ENCODE data around the gene ATXN1L. TPM values are rescaled to one million over a fixed set of nuclear protein-coding genes. Genes with fewer than 3 reads are reported as not detected.

Gene ATXN1L
- total RNA-seq, 4 donors from 2014 or later: 15.8 to 22.6 (median 19.4) TPM

- DNase-seq: no peak
- no peak for ATAC-seq
- intact Hi-C loops (cut with DNase I; ENCODE audit: low total_unique reads): no loop called here
- in situ Hi-C loops (cut with MboI; ENCODE audit: low sequenced_read_pairs in 4 of 4): no loop called here
- H3K36me3 ChIP-seq: peaks cover 0 to 12% of the 10 kb centered on the region in 2 donors
- H3K27me3 ChIP-seq: no peaks in the 10 kb centered on the region
- no peaks in the 10 kb centered on the region for H3K4me1 ChIP-seq
- H3K4me3 ChIP-seq: no peak overlapping the region
- H3K27ac ChIP-seq: no peak overlapping the region
- no peaks in the 10 kb centered on the region for H3K9me3 ChIP-seq
- TF ChIP-seq, protein P1, sequence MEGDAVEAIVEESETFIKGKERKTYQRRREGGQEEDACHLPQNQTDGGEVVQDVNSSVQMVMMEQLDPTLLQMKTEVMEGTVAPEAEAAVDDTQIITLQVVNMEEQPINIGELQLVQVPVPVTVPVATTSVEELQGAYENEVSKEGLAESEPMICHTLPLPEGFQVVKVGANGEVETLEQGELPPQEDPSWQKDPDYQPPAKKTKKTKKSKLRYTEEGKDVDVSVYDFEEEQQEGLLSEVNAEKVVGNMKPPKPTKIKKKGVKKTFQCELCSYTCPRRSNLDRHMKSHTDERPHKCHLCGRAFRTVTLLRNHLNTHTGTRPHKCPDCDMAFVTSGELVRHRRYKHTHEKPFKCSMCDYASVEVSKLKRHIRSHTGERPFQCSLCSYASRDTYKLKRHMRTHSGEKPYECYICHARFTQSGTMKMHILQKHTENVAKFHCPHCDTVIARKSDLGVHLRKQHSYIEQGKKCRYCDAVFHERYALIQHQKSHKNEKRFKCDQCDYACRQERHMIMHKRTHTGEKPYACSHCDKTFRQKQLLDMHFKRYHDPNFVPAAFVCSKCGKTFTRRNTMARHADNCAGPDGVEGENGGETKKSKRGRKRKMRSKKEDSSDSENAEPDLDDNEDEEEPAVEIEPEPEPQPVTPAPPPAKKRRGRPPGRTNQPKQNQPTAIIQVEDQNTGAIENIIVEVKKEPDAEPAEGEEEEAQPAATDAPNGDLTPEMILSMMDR (IDR thresholded peaks at IDR 0.05 in 4 of 5, conservative IDR thresholded peaks at IDR 0.05 in 1 of 5): no peak
- no peak for TF ChIP-seq POLR2A (IDR thresholded peaks at IDR 0.05)
These were observed 22.2 kb downstream of the ATXN1L start for GRCh38 chr16:71867939-71868338.

DNA sequence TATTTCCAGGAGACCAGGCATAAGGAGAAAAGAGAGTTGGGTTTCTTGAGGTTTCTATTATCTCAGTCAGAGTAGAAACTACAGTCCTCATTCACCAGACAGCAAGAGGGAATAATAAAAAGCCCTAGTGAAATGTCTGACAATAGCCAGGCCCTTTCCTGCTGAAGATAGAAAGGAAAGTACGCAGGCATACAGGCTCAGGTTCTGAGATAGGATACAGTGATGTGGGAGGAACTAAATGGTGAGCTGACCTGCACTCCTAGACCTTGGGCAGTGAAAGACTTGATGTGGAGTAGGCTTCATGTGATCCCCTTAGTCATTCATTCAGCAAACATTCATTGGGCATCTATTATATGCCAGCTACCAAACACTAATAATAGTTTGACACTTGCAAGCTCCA is 23.3 kb downstream of the ATXN1L start:
- Histone ChIP-seq H3K4me3 (no peak overlapping the region), H3K27me3 (no peaks in the 10 kb centered on the region), H3K4me1 (no peaks in the 10 kb centered on the region), H3K36me3 (peaks cover 0 to 6% of the 10 kb centered on the region in 2 donors), H3K9me3 (no peaks in the 10 kb centered on the region), H3K27ac (no peak overlapping the region)
- intact Hi-C loops (cut with DNase I; ENCODE audit: low total_unique reads) (no loop called here), in situ Hi-C loops (cut with MboI; ENCODE audit: low sequenced_read_pairs in 4 of 4) (no loop called here)
- no peak for DNase-seq
- TF ChIP-seq POLR2A (IDR thresholded peaks at IDR 0.05): no peak
- TF ChIP-seq, protein P1 (IDR thresholded peaks at IDR 0.05 in 4 of 5, conservative IDR thresholded peaks at IDR 0.05 in 1 of 5): no peak
- ATAC-seq: no peak

- Histone ChIP-seq H3K9me3 (no peaks in the 10 kb centered on the region), H3K27ac (no peak overlapping the region), H3K27me3 (no peaks in the 10 kb centered on the region), H3K4me3 (no peak overlapping the region), H3K4me1 (no peaks in the 10 kb centered on the region), H3K36me3 (peaks cover 0 to 6% of the 10 kb centered on the region in 2 donors)
- no peak for ATAC-seq
- in situ Hi-C loops (cut with MboI; ENCODE audit: low sequenced_read_pairs in 4 of 4): no loop called here
- no peak for DNase-seq
- intact Hi-C loops (cut with DNase I; ENCODE audit: low total_unique reads): no loop called here
- TF ChIP-seq, protein P1 (IDR thresholded peaks at IDR 0.05 in 4 of 5, conservative IDR thresholded peaks at IDR 0.05 in 1 of 5): no peak
- TF ChIP-seq POLR2A (IDR thresholded peaks at IDR 0.05): no peak
These were observed 25.0 kb downstream of the ATXN1L start for GRCh38 chr16:71870818-71871217.

- no peak for TF ChIP-seq POLR2A (IDR thresholded peaks at IDR 0.05)
- TF ChIP-seq, protein P1 (IDR thresholded peaks at IDR 0.05 in 4 of 5, conservative IDR thresholded peaks at IDR 0.05 in 1 of 5): no peak
- in situ Hi-C loops (cut with MboI; ENCODE audit: low sequenced_read_pairs in 4 of 4) (no loop called here), intact Hi-C loops (cut with DNase I; ENCODE audit: low total_unique reads) (no loop called here)
- H3K27ac ChIP-seq: no peak overlapping the region
- H3K36me3 ChIP-seq: peaks cover 0 to 13% of the 10 kb centered on the region in 2 donors
- no peaks in the 10 kb centered on the region for H3K4me1 ChIP-seq
- ATAC-seq (no peak), DNase-seq (no peak)
- H3K9me3 ChIP-seq: no peaks in the 10 kb centered on the region
- no peak overlapping the region for H3K4me3 ChIP-seq
- H3K27me3 ChIP-seq: no peaks in the 10 kb centered on the region
These were observed 27.4 kb downstream of the ATXN1L start for GRCh38 chr16:71873199-71873598.

- TF ChIP-seq, protein P1 (IDR thresholded peaks at IDR 0.05 in 4 of 5, conservative IDR thresholded peaks at IDR 0.05 in 1 of 5): no peak
- no peak for TF ChIP-seq POLR2A (IDR thresholded peaks at IDR 0.05)
- H3K4me3 ChIP-seq: no peak overlapping the region
- no peak overlapping the region for H3K27ac ChIP-seq
- in situ Hi-C loops (cut with MboI; ENCODE audit: low sequenced_read_pairs in 4 of 4): no loop called here
- peaks cover 0 to 40% of the 10 kb centered on the region in 2 donors for H3K36me3 ChIP-seq
- DNase-seq (no peak), ATAC-seq (no peak)
- H3K4me1 ChIP-seq: peaks cover 7 to 8% of the 10 kb centered on the region in 2 donors
- no peaks in the 10 kb centered on the region for H3K9me3 ChIP-seq
- no peaks in the 10 kb centered on the region for H3K27me3 ChIP-seq
- intact Hi-C loops (cut with DNase I; ENCODE audit: low total_unique reads): no loop called here
These were observed 33.1 kb downstream of the ATXN1L start for GRCh38 chr16:71878911-71879310.

Measured in gastrocnemius medialis (tissue), 4 donors.